ENCODE measurements around the gene ARHGEF37.

ARHGEF37 gene

GRCh38 chr5:149682532-149683075 is 101.3 kb downstream of the ARHGEF37 start:
- H3K4me1 ChIP-seq (ENCODE audit: control insufficient read depth, insufficient read depth, low read length): no peaks in the 10 kb centered on the region
- no peak overlapping the region for H3K4me3 ChIP-seq (ENCODE audit: low read length)
- no peak overlapping the region for H3K9ac ChIP-seq (ENCODE audit: low read length)
- no peak overlapping the region for H3K27ac ChIP-seq (ENCODE audit: low read depth, low read length)
- H3K27me3 ChIP-seq (ENCODE audit: control insufficient read depth, insufficient read depth, low read length): no peaks in the 10 kb centered on the region
- no peaks in the 10 kb centered on the region for H3K36me3 ChIP-seq (ENCODE audit: control insufficient read depth, insufficient read depth, low read length)

- Histone ChIP-seq H3K36me3 (ENCODE audit: control insufficient read depth, insufficient read depth, low read length) (no peaks in the 10 kb centered on the region), H3K27ac (ENCODE audit: low read depth, low read length) (no peak overlapping the region), H3K4me3 (ENCODE audit: low read length) (no peak overlapping the region), H3K4me1 (ENCODE audit: control insufficient read depth, insufficient read depth, low read length) (no peaks in the 10 kb centered on the region), H3K9ac (ENCODE audit: low read length) (no peak overlapping the region), H3K27me3 (ENCODE audit: control insufficient read depth, insufficient read depth, low read length) (no peaks in the 10 kb centered on the region)
Measured at GRCh38 chr5:149683964-149684363, 102.7 kb downstream of the ARHGEF37 start.

DNA sequence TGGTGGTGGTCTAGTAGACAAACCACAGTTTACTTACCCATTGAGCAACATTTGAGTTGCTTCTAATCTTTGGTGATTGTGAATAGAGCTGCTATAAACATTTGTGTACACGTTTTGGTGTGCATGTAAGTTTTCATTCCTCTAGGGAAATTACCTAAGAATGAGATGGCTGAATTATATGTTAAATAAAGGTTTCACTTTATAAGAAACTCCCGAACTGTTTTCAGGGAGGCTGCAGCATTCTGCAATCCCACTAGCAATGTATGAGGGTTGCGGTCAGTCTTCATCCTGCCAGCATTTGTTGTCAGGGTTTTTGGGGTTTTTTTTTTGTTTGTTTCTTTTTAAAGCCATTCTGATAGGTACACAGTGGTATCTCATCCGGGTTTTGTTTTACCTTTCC is 103.1 kb downstream of the ARHGEF37 start:
- H3K9ac ChIP-seq (ENCODE audit: low read length): no peak overlapping the region
- no peaks in the 10 kb centered on the region for H3K4me1 ChIP-seq (ENCODE audit: control insufficient read depth, insufficient read depth, low read length)

More for the DNA sequence above, 103.1 kb downstream of the ARHGEF37 start:
- Histone ChIP-seq H3K27me3 (ENCODE audit: control insufficient read depth, insufficient read depth, low read length) (no peaks in the 10 kb centered on the region), H3K36me3 (ENCODE audit: control insufficient read depth, insufficient read depth, low read length) (no peaks in the 10 kb centered on the region), H3K27ac (ENCODE audit: low read depth, low read length) (no peak overlapping the region), H3K4me3 (ENCODE audit: low read length) (no peak overlapping the region)
